Erythroblast (primary cell): Measurements from ENCODE around the gene P2RX3.

Experiments
- GATA1 ChIP-seq: IDR thresholded peaks from 2 replicates; pipeline ENCODE4 v1.6.1; 2011; ENCODE audit warnings: low read depth, mild to moderate bottlenecking, control low read depth, low read length, moderate library complexity
- POLR2A ChIP-seq: IDR thresholded peaks from 2 replicates; pipeline ENCODE4 v1.6.1; 2011; ENCODE audit warnings: mild to moderate bottlenecking, low read length

DNA sequence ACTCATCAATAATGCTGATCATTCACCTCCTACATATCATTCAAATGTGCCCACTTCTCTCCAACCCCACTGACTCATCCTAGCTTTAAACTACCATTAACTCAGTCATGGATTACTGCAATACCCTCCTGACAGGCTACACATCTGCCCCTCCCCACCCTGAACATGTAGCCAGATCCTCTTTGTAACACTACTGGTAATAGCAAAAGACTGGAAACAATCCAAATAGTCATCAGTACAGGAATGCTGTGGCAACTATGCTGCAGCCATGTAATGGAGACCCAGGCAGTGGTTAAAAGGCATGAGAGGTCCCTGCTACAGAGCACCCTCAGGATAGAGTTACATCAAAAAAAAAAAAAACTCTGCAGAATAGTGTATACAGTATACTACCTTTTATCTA is 72.1 kb downstream of the P2RX3 start:
- peak; percentile 27 for TF ChIP-seq POLR2A
- no peak for TF ChIP-seq GATA1
